Measurements from ENCODE around the gene ARL15.
"Not testable (repeated sequence)": the region's sequence is repeated elsewhere in the genome, so short reads cannot be mapped to it uniquely, and the experiment has no call there.

ARL15 gene

DNA sequence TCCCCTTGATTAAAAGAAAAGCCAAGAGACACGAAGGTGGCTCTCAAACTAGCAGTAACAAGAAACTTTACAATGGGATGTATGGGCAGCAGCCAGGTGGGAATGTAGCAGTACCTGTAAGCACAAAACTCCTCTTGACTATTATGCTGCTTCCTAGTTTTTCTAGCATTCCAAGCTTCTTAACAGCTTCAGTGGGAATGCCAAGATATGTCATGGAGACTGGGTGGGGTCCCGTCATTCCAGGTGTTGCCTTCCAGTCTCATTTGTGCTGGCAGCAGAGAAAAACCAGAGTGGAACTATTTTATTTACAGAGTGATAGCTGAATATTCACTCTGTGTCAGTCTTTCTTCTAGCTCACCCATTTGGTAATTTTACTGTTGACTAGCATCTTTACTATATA lies 236.6 kb downstream of the ARL15 start:
- TF ChIP-seq, protein P1, sequence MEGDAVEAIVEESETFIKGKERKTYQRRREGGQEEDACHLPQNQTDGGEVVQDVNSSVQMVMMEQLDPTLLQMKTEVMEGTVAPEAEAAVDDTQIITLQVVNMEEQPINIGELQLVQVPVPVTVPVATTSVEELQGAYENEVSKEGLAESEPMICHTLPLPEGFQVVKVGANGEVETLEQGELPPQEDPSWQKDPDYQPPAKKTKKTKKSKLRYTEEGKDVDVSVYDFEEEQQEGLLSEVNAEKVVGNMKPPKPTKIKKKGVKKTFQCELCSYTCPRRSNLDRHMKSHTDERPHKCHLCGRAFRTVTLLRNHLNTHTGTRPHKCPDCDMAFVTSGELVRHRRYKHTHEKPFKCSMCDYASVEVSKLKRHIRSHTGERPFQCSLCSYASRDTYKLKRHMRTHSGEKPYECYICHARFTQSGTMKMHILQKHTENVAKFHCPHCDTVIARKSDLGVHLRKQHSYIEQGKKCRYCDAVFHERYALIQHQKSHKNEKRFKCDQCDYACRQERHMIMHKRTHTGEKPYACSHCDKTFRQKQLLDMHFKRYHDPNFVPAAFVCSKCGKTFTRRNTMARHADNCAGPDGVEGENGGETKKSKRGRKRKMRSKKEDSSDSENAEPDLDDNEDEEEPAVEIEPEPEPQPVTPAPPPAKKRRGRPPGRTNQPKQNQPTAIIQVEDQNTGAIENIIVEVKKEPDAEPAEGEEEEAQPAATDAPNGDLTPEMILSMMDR (IDR thresholded peaks at IDR 0.05; ENCODE audit: low read depth, low read length, missing control alignments), result no peak
- no peak for DNase-seq (ENCODE audit: low read depth)
- no peak overlapping the region for H3K4me3 ChIP-seq (ENCODE audit: low read depth, low read length)

DNA sequence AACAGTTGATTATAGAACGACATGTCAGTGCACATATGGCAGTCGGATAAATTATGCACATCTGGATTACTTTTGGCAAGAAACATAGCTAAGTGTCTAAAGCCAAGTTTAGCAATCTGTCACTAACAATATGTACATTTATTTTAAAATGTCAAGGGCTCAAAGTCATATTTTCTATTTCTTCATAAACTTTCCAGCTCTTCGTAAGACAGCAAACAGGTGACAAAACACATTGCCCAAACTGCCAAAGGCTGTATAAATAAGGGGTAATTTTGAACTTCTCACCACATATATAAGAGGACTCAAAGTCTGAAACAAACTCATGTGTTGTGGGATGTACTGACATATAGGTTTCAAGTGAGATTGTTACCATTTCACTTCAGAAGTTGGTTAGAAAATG lies 237.2 kb downstream of the ARL15 start:
- TF ChIP-seq, protein P1 (IDR thresholded peaks at IDR 0.05; ENCODE audit: low read depth, low read length, missing control alignments), result no peak
- H3K4me3 ChIP-seq (ENCODE audit: low read depth, low read length), result no peak overlapping the region
- DNase-seq (ENCODE audit: low read depth), result no peak

DNA sequence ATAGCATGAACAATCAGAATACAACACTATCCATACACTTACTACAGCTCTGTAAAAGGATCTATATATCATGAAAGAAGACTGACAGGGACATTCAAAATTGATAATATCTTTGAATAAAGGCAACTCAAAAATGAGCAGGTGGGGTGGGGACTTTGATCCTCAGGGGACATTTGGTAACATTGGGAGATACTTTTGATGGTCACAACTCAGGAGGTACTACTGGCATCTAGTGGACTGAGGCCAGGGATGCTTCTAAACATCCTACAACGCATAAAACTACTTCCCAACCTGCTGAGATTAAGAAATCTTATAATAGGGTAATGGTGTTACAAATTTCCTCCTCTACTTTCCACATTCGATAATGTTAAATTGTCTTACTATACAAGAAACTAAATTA lies 243.9 kb downstream of the ARL15 start:
- DNase-seq (ENCODE audit: low read depth), result no peak
- TF ChIP-seq, protein P1 (IDR thresholded peaks at IDR 0.05; ENCODE audit: low read depth, low read length, missing control alignments), result no peak
- no peak overlapping the region for H3K4me3 ChIP-seq (ENCODE audit: low read depth, low read length)

DNA sequence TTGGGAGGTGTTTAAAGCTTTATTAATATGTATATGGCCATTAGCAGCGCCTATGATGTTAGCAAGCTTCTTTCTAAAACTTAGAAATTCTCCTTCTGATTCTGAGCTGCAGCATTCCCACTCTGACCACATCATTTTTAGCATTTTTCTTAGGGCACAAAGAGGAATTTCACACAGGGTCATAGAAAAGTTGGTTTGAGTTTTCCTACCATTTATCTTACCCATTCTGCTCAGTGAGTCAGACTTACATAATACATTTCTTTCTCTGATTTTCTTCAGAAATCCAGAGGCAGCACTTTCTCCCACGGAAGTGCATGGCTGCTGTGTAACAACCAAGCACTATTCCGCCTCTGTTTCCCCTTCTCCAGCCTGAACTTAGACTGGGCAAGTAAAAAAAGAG lies 246.6 kb downstream of the ARL15 start:
- TF ChIP-seq, protein P1 (IDR thresholded peaks at IDR 0.05; ENCODE audit: low read depth, low read length, missing control alignments), result no peak
- H3K4me3 ChIP-seq (ENCODE audit: low read depth, low read length), result no peak overlapping the region
- no peak for DNase-seq (ENCODE audit: low read depth)

DNA sequence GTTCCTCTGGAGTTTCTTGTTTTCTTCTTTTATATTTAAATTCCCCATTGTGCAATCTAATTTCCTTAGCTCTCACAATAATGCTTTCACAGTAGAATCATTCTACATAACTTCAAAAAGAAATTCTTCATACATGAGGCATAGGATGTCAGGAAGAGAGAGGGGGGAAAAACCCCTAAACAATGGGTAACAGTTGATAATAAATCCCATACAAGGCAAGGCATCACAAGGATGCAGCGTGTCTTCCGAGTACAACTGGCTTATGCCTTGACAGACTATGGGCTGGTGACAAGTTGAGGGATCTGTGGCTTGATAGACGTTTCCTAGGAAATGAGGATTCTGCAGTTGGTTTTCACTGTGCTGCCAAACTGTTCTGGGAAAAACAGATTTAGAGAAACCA lies 247.4 kb downstream of the ARL15 start:
- DNase-seq (ENCODE audit: low read depth), result no peak
- TF ChIP-seq, protein P1 (IDR thresholded peaks at IDR 0.05; ENCODE audit: low read depth, low read length, missing control alignments), result no peak
- no peak overlapping the region for H3K4me3 ChIP-seq (ENCODE audit: low read depth, low read length)

DNA sequence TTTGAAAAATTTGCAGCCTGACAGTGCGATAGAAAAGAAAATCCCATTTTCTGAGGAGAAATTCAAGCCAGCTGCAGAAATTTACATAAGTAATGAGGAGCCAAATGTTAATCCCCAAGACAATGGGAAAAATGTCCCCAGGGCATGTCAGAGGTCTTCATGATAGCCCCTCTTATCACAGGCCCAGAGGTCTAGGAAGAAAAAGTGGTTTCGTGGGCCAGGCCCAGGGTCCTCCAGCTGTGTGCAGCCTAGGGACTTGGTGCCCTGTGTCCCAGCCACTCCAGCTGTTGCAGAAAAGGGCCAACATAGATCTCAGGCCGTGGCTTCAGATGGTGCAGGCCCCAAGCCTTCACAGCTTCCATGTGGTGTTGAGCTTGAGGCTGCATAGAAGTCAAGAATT lies 249.5 kb downstream of the ARL15 start:
- not testable (repeated sequence) for H3K4me3 ChIP-seq (ENCODE audit: low read depth, low read length); DNase-seq (ENCODE audit: low read depth)

DNA sequence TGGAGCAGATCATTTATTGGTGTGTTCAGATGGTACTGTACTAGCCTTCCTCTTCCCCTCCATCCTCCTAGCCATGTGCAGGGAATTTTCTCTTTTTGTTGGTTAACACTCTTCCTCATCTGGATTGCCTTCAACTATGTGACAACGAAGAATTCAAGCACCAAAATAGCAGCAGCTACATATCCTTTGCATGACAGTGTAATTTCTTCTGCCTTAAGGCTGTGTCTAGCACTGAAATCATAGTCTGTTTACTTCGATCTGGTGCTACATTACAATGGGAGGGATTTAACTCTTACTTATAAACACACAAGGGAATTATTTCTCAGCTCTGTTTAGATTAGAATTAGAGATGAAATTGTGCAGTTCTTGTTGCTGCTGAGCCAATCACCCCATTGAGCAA lies 260.4 kb downstream of the ARL15 start:
- H3K4me3 ChIP-seq (ENCODE audit: low read depth, low read length), result no peak overlapping the region
- TF ChIP-seq, protein P1 (IDR thresholded peaks at IDR 0.05; ENCODE audit: low read depth, low read length, missing control alignments), result no peak
- DNase-seq (ENCODE audit: low read depth), result no peak

DNA sequence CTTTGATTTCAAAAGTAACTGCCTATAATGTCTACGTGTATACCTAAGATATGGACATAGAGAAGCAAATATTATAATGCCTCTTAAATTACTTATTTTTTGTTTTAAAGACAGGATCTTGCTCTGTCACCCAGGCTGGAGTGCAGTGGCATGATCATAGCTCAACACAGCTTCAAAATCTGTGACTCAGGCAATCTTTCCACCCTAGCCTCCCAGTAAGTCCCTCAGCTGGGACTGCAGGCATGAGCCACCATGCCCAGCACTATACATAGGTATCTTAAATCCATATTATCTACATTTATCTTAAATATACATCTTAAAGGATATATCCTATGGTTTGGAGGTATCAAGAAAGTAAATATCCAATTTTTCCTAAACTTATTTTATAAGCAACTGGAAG lies 261.2 kb downstream of the ARL15 start:
- no peak overlapping the region for H3K4me3 ChIP-seq (ENCODE audit: low read depth, low read length)
- TF ChIP-seq, protein P1 (IDR thresholded peaks at IDR 0.05; ENCODE audit: low read depth, low read length, missing control alignments), result no peak
- no peak for DNase-seq (ENCODE audit: low read depth)
